ENCODE results near the gene NR6A1. TPM values are rescaled to one million over a fixed set of nuclear protein-coding genes. Genes with fewer than 3 reads are reported as not detected.

NR6A1 gene
- total and polyA plus RNA-seq, 2 of the 13 experiments (the other 11 are each of a cell fraction or from before 2014, with no cell fraction given): 28.1 to 31.5 TPM

DNA sequence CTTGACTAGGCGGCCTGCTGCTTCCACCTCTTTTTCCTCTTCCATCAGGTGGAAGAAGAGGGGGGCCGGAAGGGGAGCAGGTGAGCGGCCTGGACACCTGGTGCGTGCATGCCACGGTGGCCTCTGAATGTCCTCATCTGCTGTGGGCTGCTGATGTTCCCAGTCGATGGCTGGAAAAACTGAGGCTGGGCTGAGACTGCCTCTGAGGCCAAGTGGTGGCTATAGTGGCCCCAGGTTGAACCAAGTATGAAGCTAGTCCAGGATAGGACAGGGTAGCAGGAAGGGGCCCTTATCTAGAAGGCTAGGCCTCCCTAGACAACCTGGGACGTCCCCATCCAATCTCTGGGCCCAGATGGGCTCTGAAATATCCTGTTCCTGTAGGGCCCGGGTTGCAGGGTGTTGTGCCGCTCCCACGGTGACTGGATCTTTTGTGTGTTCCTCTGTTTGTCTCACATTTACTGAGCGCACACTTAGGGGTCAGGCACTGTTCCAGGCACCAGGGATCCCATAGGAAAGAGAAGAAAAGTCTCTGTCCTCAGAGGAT is 263.2 kb downstream of the NR6A1 start (continued):
- TF ChIP-seq DZIP1 (CRISPR knock-in tag; IDR thresholded peaks at IDR 0.05) (0 out of 2 replicates have a peak, but pooled peaks have one; percentile 52), HNRNPL (IDR thresholded peaks at IDR 0.05; ENCODE audit: low read depth, low read length) (no peak), ZNF224 (CRISPR knock-in tag; IDR thresholded peaks at IDR 0.05) (0 out of 2 replicates have a peak, but pooled peaks have one; percentile 53), RFX5 (IDR thresholded peaks at IDR 0.05; ENCODE audit: low read depth, low read length) (no peak), ZNF564 (CRISPR knock-in tag; IDR thresholded peaks at IDR 0.05) (peak; percentile 59; the same call in 1 of the 2 replicates), ZNF746 (CRISPR knock-in tag; IDR thresholded peaks at IDR 0.05) (no peak), ZSCAN22 (CRISPR knock-in tag; IDR thresholded peaks at IDR 0.05) (0 out of 2 replicates have a peak, but pooled peaks have one; percentile 13), ZNF101 (CRISPR knock-in tag; IDR thresholded peaks at IDR 0.05; ENCODE audit: borderline replicate concordance, low read depth) (no peak), ZNF230 (CRISPR knock-in tag; IDR thresholded peaks at IDR 0.05) (no peak), ZNF878 (CRISPR knock-in tag; IDR thresholded peaks at IDR 0.05) (0 out of 2 replicates have a peak, but pooled peaks have one; percentile 25), ZFP41 (CRISPR knock-in tag; IDR thresholded peaks at IDR 0.05; ENCODE audit: borderline replicate concordance) (no peak), CEBPB (IDR thresholded peaks at IDR 0.05; ENCODE audit: borderline replicate concordance, low read depth, low read length) (no peak), SMAD3 (CRISPR knock-in tag; IDR thresholded peaks at IDR 0.05) (no peak), ZNF792 (CRISPR knock-in tag; IDR thresholded peaks at IDR 0.05) (no peak), PAX8 (CRISPR knock-in tag; IDR thresholded peaks at IDR 0.05; ENCODE audit: borderline replicate concordance) (no peak), ZNF280D (CRISPR knock-in tag; IDR thresholded peaks at IDR 0.05) (no peak), ZNF776 (CRISPR knock-in tag; IDR thresholded peaks at IDR 0.05) (no peak), XBP1 (CRISPR knock-in tag; IDR thresholded peaks at IDR 0.05) (no peak)
- TF ChIP-seq, protein P1, sequence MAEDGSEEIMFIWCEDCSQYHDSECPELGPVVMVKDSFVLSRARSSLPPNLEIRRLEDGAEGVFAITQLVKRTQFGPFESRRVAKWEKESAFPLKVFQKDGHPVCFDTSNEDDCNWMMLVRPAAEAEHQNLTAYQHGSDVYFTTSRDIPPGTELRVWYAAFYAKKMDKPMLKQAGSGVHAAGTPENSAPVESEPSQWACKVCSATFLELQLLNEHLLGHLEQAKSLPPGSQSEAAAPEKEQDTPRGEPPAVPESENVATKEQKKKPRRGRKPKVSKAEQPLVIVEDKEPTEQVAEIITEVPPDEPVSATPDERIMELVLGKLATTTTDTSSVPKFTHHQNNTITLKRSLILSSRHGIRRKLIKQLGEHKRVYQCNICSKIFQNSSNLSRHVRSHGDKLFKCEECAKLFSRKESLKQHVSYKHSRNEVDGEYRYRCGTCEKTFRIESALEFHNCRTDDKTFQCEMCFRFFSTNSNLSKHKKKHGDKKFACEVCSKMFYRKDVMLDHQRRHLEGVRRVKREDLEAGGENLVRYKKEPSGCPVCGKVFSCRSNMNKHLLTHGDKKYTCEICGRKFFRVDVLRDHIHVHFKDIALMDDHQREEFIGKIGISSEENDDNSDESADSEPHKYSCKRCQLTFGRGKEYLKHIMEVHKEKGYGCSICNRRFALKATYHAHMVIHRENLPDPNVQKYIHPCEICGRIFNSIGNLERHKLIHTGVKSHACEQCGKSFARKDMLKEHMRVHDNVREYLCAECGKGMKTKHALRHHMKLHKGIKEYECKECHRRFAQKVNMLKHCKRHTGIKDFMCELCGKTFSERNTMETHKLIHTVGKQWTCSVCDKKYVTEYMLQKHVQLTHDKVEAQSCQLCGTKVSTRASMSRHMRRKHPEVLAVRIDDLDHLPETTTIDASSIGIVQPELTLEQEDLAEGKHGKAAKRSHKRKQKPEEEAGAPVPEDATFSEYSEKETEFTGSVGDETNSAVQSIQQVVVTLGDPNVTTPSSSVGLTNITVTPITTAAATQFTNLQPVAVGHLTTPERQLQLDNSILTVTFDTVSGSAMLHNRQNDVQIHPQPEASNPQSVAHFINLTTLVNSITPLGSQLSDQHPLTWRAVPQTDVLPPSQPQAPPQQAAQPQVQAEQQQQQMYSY (CRISPR knock-in tag; IDR thresholded peaks at IDR 0.05): no peak
- TF ChIP-seq, protein P2, sequence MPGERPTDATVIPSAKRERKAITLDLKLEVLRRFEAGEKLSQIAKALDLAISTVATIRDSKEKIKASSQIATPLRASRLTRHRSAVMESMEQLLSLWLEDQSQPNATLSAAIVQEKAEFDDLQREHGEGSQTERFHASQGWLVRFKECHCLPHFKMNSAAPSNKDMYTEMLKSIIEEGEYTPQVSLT (CRISPR knock-in tag; IDR thresholded peaks at IDR 0.05; ENCODE audit: borderline replicate concordance, low read depth): no peak
